ENCODE results near the gene RFPL3.
"Not testable (repeated sequence)": the region's sequence is repeated elsewhere in the genome, so short reads cannot be mapped to it uniquely, and the experiment has no call there.

Gene RFPL3

GRCh38 chr22:32333769-32334659 is 23.7 kb upstream of the RFPL3 start:
- no peak for TF ChIP-seq CTCF (IDR thresholded peaks at IDR 0.05; ENCODE audit: borderline replicate concordance, control extremely low read depth, extremely low read depth, insufficient read depth, missing control alignments)
- in situ Hi-C loops (cut with MboI; ENCODE audit: low sequenced_read_pairs, unreplicated experiment): no loop called here

GRCh38 chr22:32334660-32335365 is 22.9 kb upstream of the RFPL3 start:
- in situ Hi-C loops (cut with MboI; ENCODE audit: low sequenced_read_pairs, unreplicated experiment): no loop called here
- TF ChIP-seq CTCF (IDR thresholded peaks at IDR 0.05; ENCODE audit: borderline replicate concordance, control extremely low read depth, extremely low read depth, insufficient read depth, missing control alignments): no peak
- no peak for DNase-seq (ENCODE audit: low spot score)

More at GRCh38 chr22:32333769-32334659, 23.7 kb upstream of the RFPL3 start:
- DNase-seq (ENCODE audit: low spot score): no peak

- in situ Hi-C loops (cut with MboI; ENCODE audit: low sequenced_read_pairs, unreplicated experiment): no loop called here
- TF ChIP-seq CTCF (IDR thresholded peaks at IDR 0.05; ENCODE audit: borderline replicate concordance, control extremely low read depth, extremely low read depth, insufficient read depth, missing control alignments): no peak
- no peak for DNase-seq (ENCODE audit: low spot score)
Observed at GRCh38 chr22:32335471-32335870, 22.2 kb upstream of the RFPL3 start.

- in situ Hi-C loops (cut with MboI; ENCODE audit: low sequenced_read_pairs, unreplicated experiment): no loop called here
- DNase-seq (ENCODE audit: low spot score): no peak
- no peak for TF ChIP-seq CTCF (IDR thresholded peaks at IDR 0.05; ENCODE audit: borderline replicate concordance, control extremely low read depth, extremely low read depth, insufficient read depth, missing control alignments)
Observed at GRCh38 chr22:32336121-32336603, 21.5 kb upstream of the RFPL3 start.

- in situ Hi-C loops (cut with MboI; ENCODE audit: low sequenced_read_pairs, unreplicated experiment): no loop called here
- DNase-seq (ENCODE audit: low spot score): no peak
- TF ChIP-seq CTCF (IDR thresholded peaks at IDR 0.05; ENCODE audit: borderline replicate concordance, control extremely low read depth, extremely low read depth, insufficient read depth, missing control alignments): no peak
Observed at GRCh38 chr22:32336771-32337424, 20.8 kb upstream of the RFPL3 start.

GRCh38 chr22:32337425-32337824 is 20.2 kb upstream of the RFPL3 start:
- in situ Hi-C loops (cut with MboI; ENCODE audit: low sequenced_read_pairs, unreplicated experiment); DNase-seq (ENCODE audit: low spot score): not testable (repeated sequence)
